BJ (cell line): ENCODE results near the gene KNL1. TPM values are rescaled to one million over a fixed set of nuclear protein-coding genes. Genes with fewer than 3 reads are reported as not detected.
"Not testable (repeated sequence)": the region's sequence is repeated elsewhere in the genome, so short reads cannot be mapped to it uniquely, and the experiment has no call there.

Experiments
- CTCF ChIA-PET: fragments of 350-600 bp; formaldehyde crosslinking; extraction: SDS; loops from one replicate; lab custom pipeline; 2021; ENCODE audit warnings: antibody characterized with exemption, inconsistent platforms; lab: Yijun Ruan, JAX
- POLR2A ChIA-PET: fragments of 300-600 bp; sonication (Branson Sonifier 250); formaldehyde crosslinking; extraction: SDS; loops from one replicate; lab custom pipeline; 2021; ENCODE audit warnings: antibody characterized with exemption; lab: Charles Lee
- DNase-seq: peaks from one replicate; pipeline ENCODE4 v3.0.0-alpha.2; 2011; ENCODE audit warnings: low read depth
- H3K27me3 ChIP-seq: 2 replicates; pipeline ENCODE4 v1.6.0; 2011; ENCODE audit warnings: low read length; ENCODE audit not compliant: control insufficient read depth, insufficient read depth
- H3K36me3 ChIP-seq: 2 replicates; pipeline ENCODE4 v1.5.1; 2011; ENCODE audit warnings: low read length; ENCODE audit not compliant: control insufficient read depth, insufficient read depth
- H3K4me3 ChIP-seq: 2 replicates; pipeline ENCODE4 v1.5.1; 2011; ENCODE audit warnings: low read depth, mild to moderate bottlenecking, control low read depth, low read length
- polyA plus RNA-seq: library from polyadenylated mRNA; depleted of rRNA; stranded (reverse); fragments of >200 nt; gene quantifications from 2 replicates; pipeline ENCODE4 v1.2.3, GENCODE V29; 2011
- TF ChIP-seq, protein P1 (sequence below): IDR thresholded peaks from 2 replicates; pipeline ENCODE4 v1.5.1; 2011; ENCODE audit warnings: low read depth, mild to moderate bottlenecking, control low read depth, inconsistent platforms, low read length, moderate library complexity; ENCODE audit not compliant: insufficient read depth

Gene KNL1
- polyA plus RNA-seq, 1 experiment: 3.9 TPM

DNA sequence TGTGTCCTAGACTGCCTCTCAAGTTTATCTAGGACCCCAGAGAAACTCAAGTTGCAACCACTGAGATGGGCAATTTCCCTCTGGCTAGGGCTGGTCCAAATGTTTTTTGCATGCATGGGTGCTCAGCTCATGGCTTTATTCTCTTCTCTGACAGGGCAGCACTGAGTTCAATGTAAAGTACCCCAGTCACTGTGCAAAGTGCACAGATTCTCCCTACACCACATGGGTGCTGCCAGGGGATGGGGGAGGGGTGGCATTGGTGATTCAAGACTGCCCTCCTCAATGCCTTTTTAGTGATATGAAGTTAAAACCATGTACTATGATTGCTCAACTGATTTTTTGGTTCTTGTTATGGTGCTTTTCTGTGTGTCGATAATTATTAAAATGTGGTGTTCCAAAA is 86.1 kb downstream of the KNL1 start:
- CTCF ChIA-PET: interaction anchor here (0.9 to 2.8 kb wide), 4 partner anchors 11 to 214 kb away, joined by 5 to 16 read pairs (median 10); partner anchors contain the start of gene VPS18
- no peaks in the 10 kb centered on the region for H3K27me3 ChIP-seq
- no peak for DNase-seq
- no peak overlapping the region for H3K4me3 ChIP-seq
- TF ChIP-seq, protein P1, sequence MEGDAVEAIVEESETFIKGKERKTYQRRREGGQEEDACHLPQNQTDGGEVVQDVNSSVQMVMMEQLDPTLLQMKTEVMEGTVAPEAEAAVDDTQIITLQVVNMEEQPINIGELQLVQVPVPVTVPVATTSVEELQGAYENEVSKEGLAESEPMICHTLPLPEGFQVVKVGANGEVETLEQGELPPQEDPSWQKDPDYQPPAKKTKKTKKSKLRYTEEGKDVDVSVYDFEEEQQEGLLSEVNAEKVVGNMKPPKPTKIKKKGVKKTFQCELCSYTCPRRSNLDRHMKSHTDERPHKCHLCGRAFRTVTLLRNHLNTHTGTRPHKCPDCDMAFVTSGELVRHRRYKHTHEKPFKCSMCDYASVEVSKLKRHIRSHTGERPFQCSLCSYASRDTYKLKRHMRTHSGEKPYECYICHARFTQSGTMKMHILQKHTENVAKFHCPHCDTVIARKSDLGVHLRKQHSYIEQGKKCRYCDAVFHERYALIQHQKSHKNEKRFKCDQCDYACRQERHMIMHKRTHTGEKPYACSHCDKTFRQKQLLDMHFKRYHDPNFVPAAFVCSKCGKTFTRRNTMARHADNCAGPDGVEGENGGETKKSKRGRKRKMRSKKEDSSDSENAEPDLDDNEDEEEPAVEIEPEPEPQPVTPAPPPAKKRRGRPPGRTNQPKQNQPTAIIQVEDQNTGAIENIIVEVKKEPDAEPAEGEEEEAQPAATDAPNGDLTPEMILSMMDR: no peak
- H3K36me3 ChIP-seq: no peaks in the 10 kb centered on the region
- POLR2A ChIA-PET: no interaction called here

DNA sequence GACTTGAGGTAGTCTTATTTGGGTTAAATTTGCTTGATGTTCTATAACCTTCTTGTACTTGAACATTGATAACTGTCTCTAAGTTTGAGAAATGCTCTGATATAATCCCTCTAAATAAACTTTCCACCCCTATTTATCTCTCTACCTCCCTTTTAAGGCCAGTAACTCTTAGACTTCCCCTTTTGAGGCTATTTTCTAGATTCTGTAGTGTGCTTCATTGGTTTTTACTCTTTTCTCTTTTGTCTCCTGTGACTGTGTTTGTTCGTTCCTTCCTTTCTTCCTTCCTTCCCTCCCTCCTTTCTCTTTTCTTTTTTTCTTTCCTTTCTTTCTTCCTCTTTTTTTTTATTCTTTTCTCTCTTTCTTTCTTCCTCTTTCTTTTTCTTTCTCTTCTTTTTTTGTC is 86.9 kb downstream of the KNL1 start:
- H3K4me3 ChIP-seq, H3K27me3 ChIP-seq, DNase-seq, POLR2A ChIA-PET, H3K36me3 ChIP-seq: not testable (repeated sequence)
- CTCF ChIA-PET: interaction anchor here (0.7 to 1.3 kb wide), 2 partner anchors 176 to 213 kb away, joined by 3 to 5 read pairs; partner anchors contain the start of gene VPS18

DNA sequence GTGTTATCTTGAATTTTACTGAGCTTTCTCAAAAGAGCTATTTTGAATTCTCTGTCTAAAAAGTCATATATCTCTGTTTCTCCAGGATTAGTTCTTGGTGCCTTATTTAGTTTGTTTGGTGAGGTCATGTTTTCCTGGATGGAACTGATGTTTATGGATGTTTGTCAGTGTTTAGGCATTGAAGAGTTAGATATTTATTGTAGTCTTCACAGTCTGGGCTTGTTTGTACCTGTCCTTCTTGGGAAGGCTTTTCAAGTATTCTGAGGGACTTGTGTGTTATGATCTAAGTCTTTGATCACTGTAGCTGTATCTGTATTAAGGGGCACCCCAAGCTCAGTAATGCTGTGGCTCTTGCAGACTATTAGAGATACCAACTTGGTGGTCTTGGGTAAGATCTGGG is 90.3 kb downstream of the KNL1 start:
- no peaks in the 10 kb centered on the region for H3K36me3 ChIP-seq
- DNase-seq: no peak
- ChIA-PET CTCF (interaction anchor here (1.7 kb wide), 1 partner anchor 210 kb away, joined by 6 read pairs; the partner anchor contains the start of gene VPS18), POLR2A (no interaction called here)
- H3K4me3 ChIP-seq: no peak overlapping the region
- TF ChIP-seq, protein P1: no peak
- no peaks in the 10 kb centered on the region for H3K27me3 ChIP-seq

DNA sequence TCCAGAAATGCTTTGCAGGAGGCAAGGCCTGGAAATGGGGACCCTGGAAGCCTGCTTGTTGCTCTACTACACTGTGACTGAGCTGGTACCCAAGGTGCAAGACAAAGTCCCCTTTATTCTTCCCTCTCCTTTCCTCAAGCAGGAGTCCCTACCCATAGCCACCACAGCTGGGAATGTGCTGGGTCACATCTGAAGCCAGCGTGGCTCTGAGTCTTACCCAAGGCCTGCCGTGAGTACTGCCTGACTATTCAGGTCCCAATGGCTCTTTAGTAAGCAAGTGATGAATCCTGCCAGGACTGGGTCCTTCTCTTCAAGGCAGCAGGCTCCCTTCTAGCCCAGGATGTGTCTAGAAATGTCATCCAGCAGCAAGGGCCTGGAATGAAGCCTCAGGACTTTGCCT is 91.3 kb downstream of the KNL1 start:
- TF ChIP-seq, protein P1: no peak
- no peak for DNase-seq
- ChIA-PET POLR2A (no interaction called here), CTCF (interaction anchor here (1.7 kb wide), 1 partner anchor 209 kb away, joined by 6 read pairs; the partner anchor contains the start of gene VPS18)
- Histone ChIP-seq H3K27me3 (no peaks in the 10 kb centered on the region), H3K4me3 (no peak overlapping the region), H3K36me3 (no peaks in the 10 kb centered on the region)

DNA sequence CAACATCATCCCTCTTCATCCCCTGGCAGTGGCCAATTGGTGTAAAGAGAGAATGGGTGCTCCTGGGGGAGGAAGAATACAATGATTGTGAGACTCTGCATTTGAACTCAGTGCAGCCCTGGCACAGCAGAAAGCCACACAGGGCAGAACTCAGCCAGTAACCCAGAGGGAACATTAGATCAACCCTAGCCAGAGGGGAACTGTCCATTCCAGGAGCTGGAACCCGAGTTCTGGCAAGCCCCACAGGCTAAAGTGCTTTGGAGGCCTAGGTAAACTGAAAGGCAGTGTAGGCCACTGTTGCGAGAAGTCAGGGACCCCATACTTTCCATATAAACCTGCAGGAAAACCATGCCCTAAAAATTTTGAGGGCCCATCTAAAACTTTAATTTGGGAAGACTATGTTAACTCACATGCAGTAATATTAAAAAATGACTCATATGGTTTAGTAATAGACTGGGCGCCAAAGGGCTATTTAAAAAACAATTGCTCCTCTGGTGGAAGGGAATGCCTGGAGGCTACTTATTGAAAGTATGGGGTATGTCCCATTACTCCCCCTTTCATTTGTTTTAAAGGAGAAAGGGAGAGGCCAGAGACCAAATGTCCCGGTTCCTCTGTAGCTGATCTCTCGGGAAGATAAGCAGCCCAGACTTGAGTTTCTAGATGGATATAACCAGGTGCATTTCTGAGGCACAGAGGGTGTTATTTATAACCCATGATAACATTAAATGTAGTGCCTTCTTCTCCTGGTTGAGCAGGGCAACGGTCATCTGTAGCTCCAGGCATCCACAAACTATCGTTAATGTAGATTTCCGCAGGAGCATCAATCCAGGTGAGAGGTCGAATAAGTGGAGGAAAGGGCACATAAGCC is 95.1 kb downstream of the KNL1 start:
- CTCF ChIA-PET: no interaction called here
- Histone ChIP-seq H3K27me3 (no peaks in the 10 kb centered on the region), H3K4me3 (no peak overlapping the region), H3K36me3 (no peaks in the 10 kb centered on the region)
- TF ChIP-seq, protein P1: no peak
- POLR2A ChIA-PET: no interaction called here
- no peak for DNase-seq
